ENCODE data around the gene CAPZB.

CAPZB gene

GRCh38 chr1:19496527-19496874, 11.2 kb upstream of the CAPZB start:
- DNase-seq, result no peak

- no peak for DNase-seq
Measured at GRCh38 chr1:19495799-19496526, 10.6 kb upstream of the CAPZB start.

GRCh38 chr1:19495000-19495656, 9.8 kb upstream of the CAPZB start:
- peak; percentile 39 for DNase-seq

- no peak for DNase-seq
Measured at GRCh38 chr1:19493547-19493946, 8.2 kb upstream of the CAPZB start.

- DNase-seq, result no peak
Measured at GRCh38 chr1:19489996-19490395, 4.7 kb upstream of the CAPZB start.

- no peak for DNase-seq
Measured at GRCh38 chr1:19488136-19488535, 2.8 kb upstream of the CAPZB start.

- DNase-seq, result peak; percentile 33
Measured at GRCh38 chr1:19484798-19485361, 459 bp downstream of the CAPZB start.

- DNase-seq, result no peak
Measured at GRCh38 chr1:19484338-19484797, 971 bp downstream of the CAPZB start.

GRCh38 chr1:19483691-19484090, 1.6 kb downstream of the CAPZB start:
- no peak for DNase-seq

- no peak for DNase-seq
Measured at GRCh38 chr1:19483261-19483660, 2.1 kb downstream of the CAPZB start.

- DNase-seq, result no peak
Measured at GRCh38 chr1:19481826-19482398, 3.4 kb downstream of the CAPZB start.

- DNase-seq, result no peak
Measured at GRCh38 chr1:19480282-19480681, 5.1 kb downstream of the CAPZB start.

GRCh38 chr1:19479351-19480120, 5.8 kb downstream of the CAPZB start:
- no peak for DNase-seq

- peak; percentile 63 for DNase-seq
Measured at GRCh38 chr1:19478322-19478721, 7.0 kb downstream of the CAPZB start.

GRCh38 chr1:19477284-19478249, 7.8 kb downstream of the CAPZB start:
- DNase-seq, result peak; percentile 70

GRCh38 chr1:19476450-19477190, 8.7 kb downstream of the CAPZB start:
- peak; percentile 57 for DNase-seq

GRCh38 chr1:19475296-19475695, 10.0 kb downstream of the CAPZB start:
- DNase-seq, result no peak

GRCh38 chr1:19472174-19472573, 13.2 kb downstream of the CAPZB start:
- no peak for DNase-seq

- no peak for DNase-seq
Measured at GRCh38 chr1:19469004-19469403, 16.3 kb downstream of the CAPZB start.

GRCh38 chr1:19468397-19468956, 16.9 kb downstream of the CAPZB start:
- DNase-seq, result peak; percentile 65
